PC-3 (cell line): ENCODE data around the gene PARVA.

Experiments used
- EZH2 ChIP-seq: fragments of 300-600 bp; sonication (generic); IDR thresholded peaks from one replicate; pipeline ENCODE4 v1.6.1; 2017; ENCODE audit warnings: antibody characterized with exemption, mild to moderate bottlenecking, low read length; ENCODE audit not compliant: unreplicated experiment
- TF ChIP-seq, protein P1 (sequence below): fragments of 300-600 bp; sonication (generic); conservative IDR thresholded peaks from 2 replicates; pipeline ENCODE4 v1.5.1; 2017; ENCODE audit warnings: antibody characterized with exemption, low read depth, mild to moderate bottlenecking, low read length

DNA sequence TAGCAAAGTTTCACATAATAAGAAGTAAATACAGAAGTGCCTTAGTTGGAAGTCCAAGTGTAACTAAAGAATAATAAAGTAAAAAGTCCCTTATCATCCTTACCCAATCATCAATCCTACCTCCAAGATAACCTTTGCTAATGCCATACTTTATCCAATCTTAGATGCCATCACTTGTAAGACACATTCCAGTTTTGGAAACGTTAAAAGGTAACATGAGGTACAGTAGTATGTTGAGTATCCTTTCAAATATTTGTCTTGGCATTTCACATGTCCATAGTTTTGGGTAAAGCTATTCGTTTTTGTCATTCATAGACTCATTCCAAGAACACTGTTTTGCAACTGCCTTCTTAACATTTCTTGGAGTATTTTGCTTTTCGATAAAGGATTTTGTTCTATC is 181.6 kb downstream of the PARVA start:
- TF ChIP-seq, protein P1, sequence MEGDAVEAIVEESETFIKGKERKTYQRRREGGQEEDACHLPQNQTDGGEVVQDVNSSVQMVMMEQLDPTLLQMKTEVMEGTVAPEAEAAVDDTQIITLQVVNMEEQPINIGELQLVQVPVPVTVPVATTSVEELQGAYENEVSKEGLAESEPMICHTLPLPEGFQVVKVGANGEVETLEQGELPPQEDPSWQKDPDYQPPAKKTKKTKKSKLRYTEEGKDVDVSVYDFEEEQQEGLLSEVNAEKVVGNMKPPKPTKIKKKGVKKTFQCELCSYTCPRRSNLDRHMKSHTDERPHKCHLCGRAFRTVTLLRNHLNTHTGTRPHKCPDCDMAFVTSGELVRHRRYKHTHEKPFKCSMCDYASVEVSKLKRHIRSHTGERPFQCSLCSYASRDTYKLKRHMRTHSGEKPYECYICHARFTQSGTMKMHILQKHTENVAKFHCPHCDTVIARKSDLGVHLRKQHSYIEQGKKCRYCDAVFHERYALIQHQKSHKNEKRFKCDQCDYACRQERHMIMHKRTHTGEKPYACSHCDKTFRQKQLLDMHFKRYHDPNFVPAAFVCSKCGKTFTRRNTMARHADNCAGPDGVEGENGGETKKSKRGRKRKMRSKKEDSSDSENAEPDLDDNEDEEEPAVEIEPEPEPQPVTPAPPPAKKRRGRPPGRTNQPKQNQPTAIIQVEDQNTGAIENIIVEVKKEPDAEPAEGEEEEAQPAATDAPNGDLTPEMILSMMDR = no peak
- no peak for TF ChIP-seq EZH2
